T-helper 1 cell treated with Interleukin-12 subunit alpha and Interleukin-12 subunit beta and Interleukin-4 antibody, amounts not matched to agents 30 μg/mL and 1 μg/mL, for 36 hours (primary cell): ENCODE results near the gene PDAP1.
"Not testable (repeated sequence)": the region's sequence is repeated elsewhere in the genome, so short reads cannot be mapped to it uniquely, and the experiment has no call there.

Experiments
- H3K27ac Mint-ChIP-seq: one replicate; pipeline ENCODE4 v1.8.0; 2021; ENCODE audit warnings: mild to moderate bottlenecking, mixed read lengths
- H3K27me3 Mint-ChIP-seq: one replicate; pipeline ENCODE4 v1.8.0; 2021; ENCODE audit warnings: low read depth, mixed read lengths
- H3K36me3 Mint-ChIP-seq: one replicate; pipeline ENCODE4 v1.8.0; 2021; ENCODE audit warnings: low read depth, mixed read lengths
- H3K4me1 Mint-ChIP-seq: one replicate; pipeline ENCODE4 v1.8.0; 2021; ENCODE audit warnings: low read depth, mixed read lengths
- H3K4me3 Mint-ChIP-seq: one replicate; pipeline ENCODE4 v1.8.0; 2021; ENCODE audit warnings: mild to moderate bottlenecking, moderate library complexity, mixed read lengths
- H3K9me3 Mint-ChIP-seq: one replicate; pipeline ENCODE4 v1.8.0; 2021; ENCODE audit warnings: mixed read lengths

The PDAP1 gene

GRCh38 chr7:99381664-99382075 lies 26.7 kb downstream of the PDAP1 start:
- Mint-ChIP-seq H3K36me3 (peaks cover 40% of the 10 kb centered on the region), H3K4me1 (peaks cover 38% of the 10 kb centered on the region)

DNA sequence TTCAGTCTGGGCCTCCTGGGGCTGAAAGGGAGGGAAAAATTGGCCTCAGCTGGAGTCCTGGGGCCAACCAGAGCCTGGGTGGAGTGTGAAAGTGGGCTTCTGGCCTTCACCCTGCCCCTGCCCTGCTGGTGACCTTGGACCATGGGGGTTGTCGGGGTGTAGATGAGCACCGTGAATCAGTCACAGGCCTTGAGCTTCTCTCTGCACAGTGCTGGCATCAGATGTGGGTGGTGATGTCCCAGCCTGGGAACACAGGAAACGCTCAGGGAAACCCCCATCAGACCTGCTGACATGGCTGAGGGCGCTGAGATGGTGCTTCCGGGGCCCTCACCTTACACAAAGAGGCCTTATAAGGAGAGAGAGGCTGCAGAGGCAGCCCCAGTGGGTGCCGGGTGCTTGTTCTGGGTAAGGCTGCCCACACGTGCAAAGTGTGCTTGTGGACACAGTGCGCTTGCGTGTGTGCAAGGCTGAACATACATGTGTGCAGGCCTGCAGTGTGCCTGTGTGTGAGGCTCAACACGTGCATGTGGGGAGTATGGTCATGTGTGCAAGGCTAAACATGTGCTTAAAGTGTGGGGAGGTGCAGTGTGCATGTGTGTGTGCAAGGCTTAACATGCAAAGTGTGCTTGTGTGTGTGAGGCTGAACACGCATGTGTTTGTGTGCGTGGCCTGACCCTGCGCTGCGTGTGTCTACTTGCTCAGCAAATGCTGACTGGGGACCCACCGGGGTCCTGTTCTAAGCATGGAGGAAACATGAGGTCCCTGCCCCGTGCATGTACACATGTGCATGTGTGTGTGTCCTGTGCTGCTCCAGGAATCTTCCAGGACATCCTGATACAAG lies 27.4 kb downstream of the PDAP1 start:
- Mint-ChIP-seq H3K4me1 (peaks cover 39% of the 10 kb centered on the region), H3K9me3 (no peaks in the 10 kb centered on the region), H3K27ac (peak overlapping the region; percentile 97), H3K27me3 (no peaks in the 10 kb centered on the region), H3K36me3 (peaks cover 37% of the 10 kb centered on the region), H3K4me3 (peak overlapping the region; percentile 88)

More at GRCh38 chr7:99381664-99382075, 26.7 kb downstream of the PDAP1 start:
- Mint-ChIP-seq H3K27ac (peak overlapping the region; percentile 97), H3K27me3 (no peaks in the 10 kb centered on the region), H3K4me3 (peak overlapping the region; percentile 88), H3K9me3 (no peaks in the 10 kb centered on the region)

DNA sequence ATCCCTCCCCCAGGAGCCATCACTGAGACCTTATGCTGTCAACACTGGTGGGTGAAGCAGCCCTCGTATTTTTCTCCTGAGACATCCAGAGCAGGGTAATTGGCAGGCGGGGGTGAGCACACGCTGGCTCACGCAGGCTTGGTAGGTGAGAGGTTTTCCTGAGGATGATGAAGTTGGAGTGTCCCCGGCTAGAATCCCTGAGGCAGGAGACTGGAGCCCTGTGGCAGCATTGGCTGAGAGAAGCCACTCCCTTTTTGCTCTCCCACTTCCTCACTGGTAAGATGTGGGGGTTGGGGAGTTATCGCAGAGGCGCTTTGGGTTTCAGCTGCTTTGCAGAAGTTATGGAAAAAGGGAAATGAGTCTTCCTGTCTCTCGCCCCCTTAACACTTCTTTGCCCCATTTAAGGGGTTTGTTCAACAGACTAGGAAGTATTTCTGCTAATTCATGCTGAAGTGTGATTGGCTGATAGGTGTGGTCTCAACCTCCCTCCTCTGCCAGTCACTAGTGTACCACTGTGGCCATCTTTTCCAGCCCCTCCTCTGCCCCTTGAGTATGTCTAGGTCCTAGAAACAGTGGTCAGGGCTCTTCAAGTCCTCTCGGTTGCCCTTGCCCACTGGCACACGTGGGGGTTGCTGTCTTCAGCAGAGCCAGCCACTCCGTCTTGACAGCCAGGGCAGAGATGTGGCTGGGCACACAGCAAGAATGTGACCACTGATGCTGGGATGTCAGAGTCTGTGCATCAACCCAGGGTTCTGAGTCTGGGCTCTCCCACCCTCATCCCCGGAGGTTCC lies 28.2 kb downstream of the PDAP1 start:
- Mint-ChIP-seq H3K27me3 (no peaks in the 10 kb centered on the region), H3K4me1 (peaks cover 39% of the 10 kb centered on the region), H3K9me3 (no peaks in the 10 kb centered on the region)

GRCh38 chr7:99379693-99380031 lies 28.7 kb downstream of the PDAP1 start:
- not testable (repeated sequence) for H3K27me3 Mint-ChIP-seq, H3K9me3 Mint-ChIP-seq
- H3K27ac Mint-ChIP-seq, result peak overlapping the region; percentile 97
- H3K4me3 Mint-ChIP-seq, result peak overlapping the region; percentile 88
- peaks cover 39% of the 10 kb centered on the region for H3K4me1 Mint-ChIP-seq
- peaks cover 36% of the 10 kb centered on the region for H3K36me3 Mint-ChIP-seq

More for the DNA sequence above, 28.2 kb downstream of the PDAP1 start:
- Mint-ChIP-seq H3K4me3 (peak overlapping the region; percentile 88), H3K36me3 (peaks cover 36% of the 10 kb centered on the region), H3K27ac (peak overlapping the region; percentile 97)

DNA sequence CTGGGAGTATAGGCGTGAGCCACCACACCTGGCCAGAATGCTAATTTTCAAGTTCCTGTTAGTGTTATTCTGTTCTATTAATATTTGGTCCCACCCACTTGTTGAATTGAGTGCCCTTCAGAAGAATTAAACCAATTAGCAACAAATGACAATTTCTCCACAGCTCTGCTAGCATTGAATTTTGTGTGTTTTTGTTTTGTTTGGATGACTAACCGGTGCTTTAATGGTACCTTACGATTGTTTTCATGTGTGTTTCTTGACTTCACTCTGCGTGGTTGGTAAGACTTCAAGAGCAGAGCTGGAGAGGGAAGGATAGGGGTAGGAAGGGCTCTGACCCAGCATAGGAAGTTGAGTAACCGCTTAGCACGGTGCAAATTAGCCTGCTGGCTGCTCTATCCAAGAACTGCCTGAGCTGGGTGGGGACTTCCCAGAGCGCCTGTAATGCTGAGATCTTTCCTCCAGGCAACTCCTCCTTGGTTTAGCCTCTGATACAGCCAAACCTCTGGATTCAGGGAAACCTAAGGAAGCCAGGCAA lies 29.3 kb downstream of the PDAP1 start:
- no peaks in the 10 kb centered on the region for H3K9me3 Mint-ChIP-seq
- H3K4me1 Mint-ChIP-seq, result peaks cover 39% of the 10 kb centered on the region
- H3K27me3 Mint-ChIP-seq, result no peaks in the 10 kb centered on the region
- H3K36me3 Mint-ChIP-seq, result peaks cover 33% of the 10 kb centered on the region
- peak overlapping the region; percentile 97 for H3K27ac Mint-ChIP-seq
- H3K4me3 Mint-ChIP-seq, result peak overlapping the region; percentile 88

GRCh38 chr7:99375070-99375807 lies 33.2 kb downstream of the PDAP1 start:
- no peaks in the 10 kb centered on the region for H3K9me3 Mint-ChIP-seq
- peak overlapping the region; percentile 77 for H3K4me3 Mint-ChIP-seq
- peak overlapping the region; percentile 57 for H3K27ac Mint-ChIP-seq
- H3K4me1 Mint-ChIP-seq, result peaks cover 28% of the 10 kb centered on the region
- peaks cover 27% of the 10 kb centered on the region for H3K36me3 Mint-ChIP-seq
- H3K27me3 Mint-ChIP-seq, result no peaks in the 10 kb centered on the region

GRCh38 chr7:99374111-99375064 lies 34.0 kb downstream of the PDAP1 start, which contains the start of gene ARPC1B:
Gene ARPC1B (plus strand): TSS chr7:99374730. CDS start chr7:99385715, 10,985 bp downstream.
- no peaks in the 10 kb centered on the region for H3K27me3 Mint-ChIP-seq
- H3K27ac Mint-ChIP-seq, result peak within 1 kb of the TSS; percentile 67
- peaks cover 23% of the 10 kb centered on the region for H3K36me3 Mint-ChIP-seq
- peak within 1 kb of the TSS; percentile 77 for H3K4me3 Mint-ChIP-seq
- H3K9me3 Mint-ChIP-seq, result no peaks in the 10 kb centered on the region
- peaks cover 27% of the 10 kb centered on the region for H3K4me1 Mint-ChIP-seq

DNA sequence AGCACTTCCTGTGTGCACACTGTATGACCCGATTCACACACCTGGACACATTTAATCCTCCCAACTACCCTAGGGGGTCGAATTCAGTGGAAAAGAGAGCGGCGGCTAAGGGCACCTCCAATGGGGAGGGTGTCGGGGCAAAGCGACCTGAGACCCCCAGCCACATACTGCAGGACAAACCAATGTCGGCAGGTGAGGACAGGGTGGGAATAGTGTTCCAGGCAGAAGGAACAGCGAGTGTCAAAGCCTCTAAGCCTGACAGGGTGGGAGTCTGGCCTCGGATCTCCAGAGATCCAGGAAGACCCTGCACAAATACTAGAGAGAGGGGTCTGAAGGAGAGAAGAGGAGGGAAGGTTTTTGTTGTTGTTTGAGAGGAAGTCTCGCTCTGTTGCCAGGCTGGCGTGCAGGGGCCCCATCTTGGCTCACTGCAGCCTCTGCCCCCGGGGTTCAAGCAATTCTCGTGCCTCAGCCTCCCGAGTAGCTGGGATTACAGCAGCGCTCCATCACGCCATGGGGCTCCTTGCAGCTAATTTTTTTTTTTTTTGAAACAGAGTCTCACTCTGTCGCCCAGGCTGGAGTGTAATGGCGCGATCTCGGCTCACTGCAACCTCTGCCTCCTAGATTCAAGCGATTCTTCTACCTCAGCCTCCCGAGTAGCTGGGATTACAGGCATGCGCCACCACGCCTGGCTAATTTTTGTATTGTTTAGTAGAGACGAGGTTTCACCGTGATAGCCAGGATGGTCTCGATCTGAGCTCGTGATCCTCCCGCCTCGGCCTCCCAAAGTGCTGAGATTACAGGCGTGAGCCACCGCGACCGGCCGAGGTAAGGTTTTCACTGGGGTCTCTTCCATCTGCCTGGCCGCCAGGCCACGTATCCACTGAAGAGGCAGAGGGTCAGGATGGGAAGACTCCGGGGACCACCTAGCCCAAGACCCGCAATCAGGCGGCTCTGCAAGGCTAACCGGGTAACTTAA lies 35.0 kb downstream of the PDAP1 start:
- Mint-ChIP-seq H3K27me3 (no peaks in the 10 kb centered on the region), H3K9me3 (no peaks in the 10 kb centered on the region), H3K36me3 (peaks cover 23% of the 10 kb centered on the region), H3K4me1 (peaks cover 28% of the 10 kb centered on the region), H3K4me3 (peak overlapping the region; percentile 82), H3K27ac (peak overlapping the region; percentile 69)

- Mint-ChIP-seq H3K4me1 (peaks cover 25% of the 10 kb centered on the region), H3K27me3 (no peaks in the 10 kb centered on the region), H3K36me3 (peaks cover 16% of the 10 kb centered on the region), H3K4me3 (peak overlapping the region; percentile 82), H3K9me3 (no peaks in the 10 kb centered on the region), H3K27ac (no peak overlapping the region)
Observed at GRCh38 chr7:99372275-99373090, 35.9 kb downstream of the PDAP1 start.

- Mint-ChIP-seq H3K9me3 (no peaks in the 10 kb centered on the region), H3K27me3 (no peaks in the 10 kb centered on the region), H3K27ac (no peak overlapping the region), H3K36me3 (peaks cover 15% of the 10 kb centered on the region), H3K4me1 (peaks cover 19% of the 10 kb centered on the region), H3K4me3 (no peak overlapping the region)
Observed at GRCh38 chr7:99371376-99371920, 36.9 kb downstream of the PDAP1 start.

GRCh38 chr7:99369767-99370391 lies 38.5 kb downstream of the PDAP1 start:
- Mint-ChIP-seq H3K4me1 (peaks cover 19% of the 10 kb centered on the region), H3K36me3 (peaks cover 26% of the 10 kb centered on the region), H3K4me3 (no peak overlapping the region), H3K27me3 (no peaks in the 10 kb centered on the region), H3K9me3 (no peaks in the 10 kb centered on the region), H3K27ac (peak overlapping the region; percentile 55)
